Measurements from ENCODE around the gene TM9SF3. TPM values are rescaled to one million over a fixed set of nuclear protein-coding genes. Genes with fewer than 3 reads are reported as not detected.

TM9SF3 gene
- total RNA-seq, 1 donor = 45.5 TPM

DNA sequence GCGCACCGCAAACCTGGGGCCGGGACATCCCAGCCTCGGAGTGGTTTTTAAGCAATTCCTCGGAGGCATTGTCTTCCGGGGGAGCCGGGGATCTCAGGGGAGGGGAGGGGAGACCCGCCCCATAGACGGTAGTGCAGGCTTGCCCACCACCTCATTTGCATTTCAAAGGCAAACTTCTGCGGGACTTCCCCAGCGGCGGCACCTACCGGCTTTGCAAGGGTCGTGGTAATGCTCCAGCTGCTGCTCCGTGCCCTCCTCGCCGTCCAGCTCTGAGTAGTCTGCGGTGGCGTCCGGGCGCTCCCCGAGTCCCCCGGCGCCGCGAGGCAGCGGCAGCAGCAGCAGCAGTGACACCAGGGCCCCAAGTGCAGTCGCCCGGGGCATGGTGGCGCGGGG, 73.5 kb downstream of the TM9SF3 start:
- DNase-seq (ENCODE audit: low read depth in 2 of 3, low spot score in 2 of 3) = peak in 1 of 3 donors; percentile 10

GRCh38 chr10:96512524-96513304, 74.1 kb downstream of the TM9SF3 start:
- peak in 2 of 3 donors; percentile 8 to 14 for DNase-seq (ENCODE audit: low read depth in 2 of 3, low spot score in 2 of 3)

GRCh38 chr10:96511044-96511945, 75.5 kb downstream of the TM9SF3 start:
- DNase-seq (ENCODE audit: low read depth in 2 of 3, low spot score in 2 of 3) = peak in 2 of 3 donors; percentile 20 to 40

- DNase-seq (ENCODE audit: low read depth in 2 of 3, low spot score in 2 of 3) = no peak
These were observed 77.7 kb downstream of the TM9SF3 start for GRCh38 chr10:96509017-96509641.

DNA sequence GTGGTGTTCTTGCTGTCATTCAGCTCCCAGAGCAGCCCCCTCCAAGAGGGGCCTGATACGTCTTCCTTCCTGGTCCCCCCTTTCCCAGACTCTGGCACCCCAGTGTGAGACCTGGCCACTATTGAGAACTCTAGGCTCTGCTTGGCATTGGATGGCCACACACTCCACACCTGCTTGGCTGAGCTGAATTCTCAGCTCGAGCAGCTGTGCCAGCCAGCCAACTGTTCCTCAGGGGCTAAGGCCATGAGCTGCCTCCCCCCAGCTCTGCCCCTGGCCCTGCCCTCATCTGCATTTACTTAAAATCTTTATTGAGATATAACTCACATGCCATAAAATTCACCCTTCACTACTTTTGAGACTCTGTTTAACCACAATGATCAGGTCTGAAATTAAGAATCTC, 79.8 kb downstream of the TM9SF3 start:
- DNase-seq (ENCODE audit: low read depth in 2 of 3, low spot score in 2 of 3) = no peak

DNA sequence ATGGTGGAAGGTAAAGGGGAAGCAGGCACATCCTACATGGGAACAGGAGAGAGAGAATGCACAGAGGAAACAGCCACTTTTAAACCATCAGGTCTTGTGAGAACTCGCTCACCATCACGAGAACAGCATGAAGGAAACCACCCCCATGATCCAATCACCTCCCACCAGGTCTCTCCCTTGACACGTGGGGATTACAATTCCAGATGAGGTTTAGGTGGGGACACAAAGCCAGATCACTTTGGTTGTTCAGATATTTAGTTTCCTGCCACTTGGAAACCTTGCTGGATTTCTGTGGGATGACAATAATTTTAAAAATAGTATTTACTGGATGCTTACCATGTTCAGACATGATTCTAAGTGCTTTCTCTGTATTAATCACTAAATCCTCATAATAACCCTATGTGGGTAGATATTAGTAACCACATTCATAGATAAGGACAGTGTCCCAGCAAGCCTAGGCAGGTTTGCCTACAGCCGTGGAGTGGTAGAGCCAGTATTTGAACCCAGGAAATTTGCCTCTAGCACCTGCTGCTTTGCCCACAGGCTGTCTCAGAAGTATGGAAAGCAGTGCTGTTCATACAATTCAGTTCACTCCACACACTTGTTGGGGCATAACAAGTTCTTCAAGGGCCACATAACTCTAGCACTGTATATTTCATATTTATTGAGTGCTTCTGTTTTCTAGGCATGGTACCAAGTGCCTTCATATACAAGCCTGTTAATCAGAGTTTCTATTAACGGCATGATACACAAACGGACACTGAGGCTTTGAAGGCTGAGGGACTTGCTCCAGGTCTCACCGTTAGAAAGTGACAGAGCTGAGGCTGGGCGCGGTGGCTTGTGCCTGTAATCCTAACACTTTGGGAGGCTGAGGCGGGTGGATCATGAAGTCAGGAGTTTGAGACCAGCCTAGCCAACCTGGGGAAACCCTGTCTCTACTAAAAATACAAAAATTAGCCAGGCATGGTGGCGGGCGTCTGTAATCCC, 81.4 kb downstream of the TM9SF3 start:
- no peak for DNase-seq (ENCODE audit: low read depth in 2 of 3, low spot score in 2 of 3)

GRCh38 chr10:96502561-96503282, 84.1 kb downstream of the TM9SF3 start:
- no peak for DNase-seq (ENCODE audit: low read depth in 2 of 3, low spot score in 2 of 3)

DNA sequence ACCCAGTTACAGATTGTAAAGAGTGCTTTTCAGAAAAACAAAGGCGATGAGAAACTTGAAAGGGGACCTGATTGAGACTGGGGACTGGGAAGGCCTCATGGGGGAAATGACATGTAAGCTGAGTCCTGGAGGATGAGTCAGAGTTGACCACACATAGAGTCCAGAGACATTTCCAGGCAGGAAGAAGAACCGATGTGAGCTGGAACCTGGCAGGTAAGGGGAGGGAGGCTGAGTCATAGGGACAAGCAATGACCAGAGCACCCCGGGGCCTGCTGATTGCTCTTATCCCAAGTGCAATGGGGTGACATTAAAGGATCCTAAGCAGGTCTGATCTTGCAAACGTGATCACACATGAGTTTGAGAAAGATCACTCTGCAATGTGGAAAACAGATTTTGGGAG, 84.8 kb downstream of the TM9SF3 start:
- DNase-seq (ENCODE audit: low read depth in 2 of 3, low spot score in 2 of 3) = no peak

DNA sequence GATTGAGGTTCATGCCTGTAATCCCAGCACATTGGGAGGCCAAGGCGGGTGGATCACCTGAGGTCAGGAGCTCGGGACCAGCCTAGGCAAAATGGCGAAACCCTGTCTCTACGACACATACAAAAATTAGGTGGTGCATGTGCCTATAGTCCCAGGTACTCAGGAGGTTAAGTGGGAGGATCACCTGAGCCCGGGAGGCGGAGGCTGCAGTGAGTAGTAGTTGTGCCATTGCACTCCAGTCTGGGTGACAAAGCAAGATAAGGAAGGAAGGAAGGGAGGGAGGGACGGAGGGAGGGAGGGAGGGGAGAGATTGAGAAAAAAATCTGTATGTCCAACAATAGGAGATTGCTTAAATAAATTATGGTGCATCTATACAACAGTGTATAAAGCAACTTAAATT, 86.3 kb downstream of the TM9SF3 start:
- no peak for DNase-seq (ENCODE audit: low read depth in 2 of 3, low spot score in 2 of 3)

GRCh38 chr10:96500050-96500449, 86.8 kb downstream of the TM9SF3 start:
- no peak for DNase-seq (ENCODE audit: low read depth in 2 of 3, low spot score in 2 of 3)

- DNase-seq (ENCODE audit: low read depth in 2 of 3, low spot score in 2 of 3) = no peak
These were observed 89.4 kb downstream of the TM9SF3 start for GRCh38 chr10:96497391-96497790.

DNA sequence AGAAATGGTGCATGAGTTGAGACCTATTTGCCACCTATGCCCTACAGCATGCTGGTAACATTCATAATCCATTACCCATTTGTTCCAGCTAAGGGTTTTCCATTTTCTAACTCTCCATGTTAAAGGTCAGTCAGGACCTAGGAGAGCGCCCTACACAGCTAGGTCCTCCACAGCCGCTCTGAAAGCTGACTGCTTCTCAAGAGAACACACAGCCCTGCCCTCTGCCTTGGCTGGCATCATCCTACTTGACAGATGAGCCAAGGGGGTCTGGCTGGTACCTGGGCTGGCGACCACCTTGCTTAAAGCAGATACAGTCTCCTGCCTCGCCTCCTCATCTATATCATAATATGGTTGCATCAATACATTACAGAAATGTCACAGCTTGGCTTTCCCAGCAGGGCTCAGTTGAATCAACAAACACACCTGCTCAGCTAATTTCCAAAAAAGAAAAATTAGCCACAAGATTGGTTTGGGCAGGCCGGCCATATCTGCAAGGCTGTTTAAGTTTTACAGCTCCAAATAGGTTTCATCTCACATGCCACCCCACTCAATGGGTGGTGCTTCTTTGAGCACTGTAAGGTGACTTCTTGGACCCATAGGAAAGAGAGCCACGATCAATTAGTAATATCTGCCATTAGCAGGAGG, 90.4 kb downstream of the TM9SF3 start:
- peak in 2 of 3 donors; percentile 9 to 47 for DNase-seq (ENCODE audit: low read depth in 2 of 3, low spot score in 2 of 3)

- DNase-seq (ENCODE audit: low read depth in 2 of 3, low spot score in 2 of 3) = no peak
These were observed 91.3 kb downstream of the TM9SF3 start for GRCh38 chr10:96495544-96495943.

DNA sequence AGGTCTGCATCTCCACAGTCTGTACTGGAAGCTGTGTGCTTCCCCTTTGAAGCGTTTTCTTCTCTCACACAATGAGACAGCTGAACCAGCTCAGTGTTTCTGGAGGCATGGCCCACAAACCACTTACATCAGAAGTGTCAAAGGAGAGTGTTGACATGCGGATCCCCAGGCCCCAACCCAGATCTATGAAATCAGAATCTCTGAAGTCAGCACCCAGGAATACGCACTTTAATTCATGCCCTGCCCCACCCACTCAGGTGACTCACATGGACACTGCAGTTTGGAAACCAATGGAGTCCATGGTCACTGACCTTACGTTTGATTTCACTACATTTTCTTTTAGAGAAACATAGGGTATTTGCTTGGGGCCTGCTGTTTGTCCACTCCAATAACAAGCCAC, 92.1 kb downstream of the TM9SF3 start:
- no peak for DNase-seq (ENCODE audit: low read depth in 2 of 3, low spot score in 2 of 3)

- DNase-seq (ENCODE audit: low read depth in 2 of 3, low spot score in 2 of 3) = no peak
These were observed 92.8 kb downstream of the TM9SF3 start for GRCh38 chr10:96493871-96494525.

- no peak for DNase-seq (ENCODE audit: low read depth in 2 of 3, low spot score in 2 of 3)
These were observed 93.6 kb downstream of the TM9SF3 start for GRCh38 chr10:96493254-96493653.

GRCh38 chr10:96491303-96491702, 95.5 kb downstream of the TM9SF3 start:
- peak in 1 of 3 donors; percentile 13 for DNase-seq (ENCODE audit: low read depth in 2 of 3, low spot score in 2 of 3)

GRCh38 chr10:96488161-96488935, 98.5 kb downstream of the TM9SF3 start:
- DNase-seq (ENCODE audit: low read depth in 2 of 3, low spot score in 2 of 3) = no peak

Measured in hematopoietic multipotent progenitor cell (in vitro differentiated cells).